GM12873 (cell line): ENCODE measurements around the gene SLC2A4.

Experiments used
- TF ChIP-seq, protein P1 (sequence below): IDR thresholded peaks from 2 replicates; pipeline ENCODE4 v1.5.1; 2012; ENCODE audit warnings: low read depth, mild to moderate bottlenecking, moderate library complexity, low read length, control low read depth; ENCODE audit not compliant: insufficient read depth; ENCODE audit errors: missing control alignments

SLC2A4 gene

DNA sequence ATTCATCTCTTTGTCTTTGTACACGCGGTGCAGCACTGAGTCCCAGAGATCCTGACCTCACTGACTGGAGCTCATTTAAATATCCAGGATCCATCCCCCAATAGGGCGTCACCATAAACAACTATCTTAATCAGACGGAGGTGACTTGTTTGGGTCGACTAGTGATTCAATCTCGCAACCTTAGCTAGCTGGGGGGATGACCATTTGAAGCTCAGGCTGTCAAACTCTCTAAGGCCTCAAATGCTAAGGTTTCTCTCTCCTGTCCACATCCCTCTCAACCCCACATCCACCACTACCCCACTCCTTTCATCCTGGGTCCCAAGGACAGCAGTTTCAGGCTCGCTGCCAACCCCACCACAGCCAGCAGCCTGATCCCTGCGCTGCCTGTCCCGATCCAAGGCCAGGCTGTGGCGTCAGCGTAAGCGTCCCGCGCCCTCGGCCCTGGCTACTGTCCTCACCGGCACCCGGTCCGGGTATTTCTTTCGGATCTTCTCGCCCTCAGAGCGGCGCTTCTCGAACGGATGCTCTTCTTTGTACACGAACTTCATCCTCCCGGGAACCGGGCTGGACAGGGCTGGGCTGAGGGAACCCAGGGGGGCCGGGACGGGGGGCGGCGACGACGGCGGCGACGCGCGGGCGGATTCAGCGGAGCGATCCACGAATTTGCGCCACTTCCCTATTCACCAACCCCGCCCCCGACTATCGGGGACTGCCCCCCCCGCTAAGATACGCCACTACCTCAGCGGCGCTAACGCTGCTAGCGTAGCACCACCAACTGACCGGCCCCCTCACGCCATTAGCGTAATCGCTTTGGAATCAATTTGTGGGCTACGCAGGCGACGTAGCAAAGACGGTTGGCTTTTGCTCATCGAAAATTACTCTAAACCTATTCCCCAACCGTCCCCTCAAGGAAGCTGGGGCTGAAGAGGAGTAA is 39.5 kb upstream of the SLC2A4 start, which contains the start of gene GABARAP:
Gene GABARAP (minus strand): TSS at position 667 of the 934 bp plus-strand sequence. CDS start 119 bp downstream, at position 548.
- TF ChIP-seq, protein P1, sequence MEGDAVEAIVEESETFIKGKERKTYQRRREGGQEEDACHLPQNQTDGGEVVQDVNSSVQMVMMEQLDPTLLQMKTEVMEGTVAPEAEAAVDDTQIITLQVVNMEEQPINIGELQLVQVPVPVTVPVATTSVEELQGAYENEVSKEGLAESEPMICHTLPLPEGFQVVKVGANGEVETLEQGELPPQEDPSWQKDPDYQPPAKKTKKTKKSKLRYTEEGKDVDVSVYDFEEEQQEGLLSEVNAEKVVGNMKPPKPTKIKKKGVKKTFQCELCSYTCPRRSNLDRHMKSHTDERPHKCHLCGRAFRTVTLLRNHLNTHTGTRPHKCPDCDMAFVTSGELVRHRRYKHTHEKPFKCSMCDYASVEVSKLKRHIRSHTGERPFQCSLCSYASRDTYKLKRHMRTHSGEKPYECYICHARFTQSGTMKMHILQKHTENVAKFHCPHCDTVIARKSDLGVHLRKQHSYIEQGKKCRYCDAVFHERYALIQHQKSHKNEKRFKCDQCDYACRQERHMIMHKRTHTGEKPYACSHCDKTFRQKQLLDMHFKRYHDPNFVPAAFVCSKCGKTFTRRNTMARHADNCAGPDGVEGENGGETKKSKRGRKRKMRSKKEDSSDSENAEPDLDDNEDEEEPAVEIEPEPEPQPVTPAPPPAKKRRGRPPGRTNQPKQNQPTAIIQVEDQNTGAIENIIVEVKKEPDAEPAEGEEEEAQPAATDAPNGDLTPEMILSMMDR: no peak

DNA sequence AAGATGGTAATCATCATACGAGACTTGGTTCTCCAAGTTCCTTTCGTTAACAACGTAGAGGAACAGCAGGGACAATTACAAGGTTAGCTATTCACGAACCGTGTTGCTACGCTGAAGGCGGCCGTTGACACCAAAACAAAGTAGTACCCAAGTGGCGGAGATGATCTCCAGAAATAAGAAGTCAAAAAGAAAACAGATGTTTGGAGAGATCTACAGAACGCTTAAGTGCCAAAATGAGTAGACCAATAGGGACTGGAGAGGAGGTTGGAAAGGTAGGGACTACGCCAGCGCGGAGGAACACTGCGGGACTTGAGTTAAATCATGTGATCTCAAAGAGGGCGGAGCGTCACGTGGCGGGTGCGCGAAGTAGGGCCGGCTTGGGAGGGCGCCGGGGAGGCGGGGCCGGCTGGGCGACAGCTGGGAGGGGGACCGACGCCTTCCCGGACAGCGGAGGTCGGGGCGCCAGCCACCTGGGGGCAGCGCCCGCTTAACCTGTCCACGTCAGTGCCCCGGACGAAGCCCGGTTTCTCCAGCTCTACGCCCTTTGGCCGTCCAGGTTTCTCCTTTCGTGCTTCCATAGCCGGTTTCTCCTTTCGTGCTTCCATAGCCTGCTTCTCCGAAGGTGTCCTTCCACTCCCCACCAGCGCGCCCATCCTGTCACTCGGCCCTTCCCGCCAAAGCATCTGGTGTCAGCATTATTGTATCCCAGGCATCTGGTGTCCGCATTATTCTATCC is 38.6 kb upstream of the SLC2A4 start:
- TF ChIP-seq, protein P1: no peak

DNA sequence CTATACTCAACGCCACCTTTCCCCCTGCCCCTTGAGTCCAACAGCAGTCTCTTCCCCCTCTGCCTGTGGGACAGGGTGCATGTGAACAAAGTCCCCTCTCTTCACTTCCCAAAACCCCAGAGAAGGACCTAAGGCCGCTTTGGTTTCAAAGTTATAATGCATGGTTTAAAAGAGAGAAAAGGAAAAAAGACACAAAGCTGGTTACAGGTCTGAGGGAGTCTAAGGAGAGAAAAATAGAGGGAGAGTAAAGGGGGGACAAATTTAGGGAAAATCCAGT is 38.1 kb upstream of the SLC2A4 start:
- TF ChIP-seq, protein P1: no peak

DNA sequence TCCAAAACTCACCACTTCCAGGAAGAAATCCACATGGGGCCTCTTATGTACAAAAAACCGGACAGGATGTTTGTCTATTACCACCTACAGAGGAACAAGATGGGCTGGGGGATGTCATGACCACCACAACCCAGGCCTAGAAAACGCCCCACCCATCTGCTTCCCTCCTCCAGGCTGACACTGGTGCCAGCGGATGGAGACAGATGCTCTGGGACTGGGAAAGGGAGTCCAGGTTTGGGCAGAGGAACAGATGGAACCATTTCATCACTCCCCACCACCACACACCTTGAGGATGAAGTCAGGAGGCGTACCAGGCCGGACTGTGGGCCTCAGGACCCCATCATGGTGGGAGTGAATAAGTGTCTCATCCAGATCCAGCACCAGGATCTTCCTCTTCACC is 34.7 kb upstream of the SLC2A4 start:
- TF ChIP-seq, protein P1: no peak

DNA sequence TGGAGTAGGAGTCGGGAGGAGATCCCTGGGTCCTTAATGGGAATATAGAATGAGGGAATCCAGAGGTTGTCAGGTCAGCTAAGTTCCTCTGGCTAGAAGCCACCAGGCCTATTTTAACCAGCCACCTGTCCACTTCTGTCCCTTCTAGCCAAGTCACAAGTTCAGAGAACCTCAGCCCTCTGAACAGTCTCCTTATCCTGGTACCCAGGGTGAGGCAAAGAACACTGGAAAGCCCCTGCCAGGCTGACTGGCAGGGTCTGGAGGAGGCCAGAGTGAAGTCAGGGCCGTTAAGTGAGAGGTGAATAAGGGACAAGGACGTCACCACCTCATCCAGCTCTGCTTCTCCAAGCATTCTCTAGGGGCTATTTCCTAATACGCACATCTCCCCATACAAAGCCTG is 32.7 kb upstream of the SLC2A4 start:
- TF ChIP-seq, protein P1: no peak

DNA sequence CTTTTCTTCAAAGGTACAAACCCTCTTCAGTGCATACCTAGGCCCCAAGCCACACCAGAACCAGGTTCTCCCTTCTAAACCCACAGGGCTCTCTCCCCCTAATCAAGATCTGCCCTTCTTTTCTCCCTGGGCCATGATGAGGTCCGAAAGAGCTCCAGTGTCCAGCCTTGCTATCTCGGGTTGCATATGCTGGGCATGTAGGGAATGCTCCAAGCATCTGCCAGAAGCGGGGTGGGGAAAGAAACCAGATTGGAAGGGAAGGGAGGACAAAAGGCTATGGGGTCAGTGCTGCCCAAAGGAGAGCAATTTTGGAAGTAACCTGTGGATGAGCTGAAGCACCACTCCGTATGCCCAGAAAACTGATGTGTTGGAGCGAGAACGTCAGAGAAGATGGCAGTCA is 32.3 kb upstream of the SLC2A4 start:
- TF ChIP-seq, protein P1: no peak

DNA sequence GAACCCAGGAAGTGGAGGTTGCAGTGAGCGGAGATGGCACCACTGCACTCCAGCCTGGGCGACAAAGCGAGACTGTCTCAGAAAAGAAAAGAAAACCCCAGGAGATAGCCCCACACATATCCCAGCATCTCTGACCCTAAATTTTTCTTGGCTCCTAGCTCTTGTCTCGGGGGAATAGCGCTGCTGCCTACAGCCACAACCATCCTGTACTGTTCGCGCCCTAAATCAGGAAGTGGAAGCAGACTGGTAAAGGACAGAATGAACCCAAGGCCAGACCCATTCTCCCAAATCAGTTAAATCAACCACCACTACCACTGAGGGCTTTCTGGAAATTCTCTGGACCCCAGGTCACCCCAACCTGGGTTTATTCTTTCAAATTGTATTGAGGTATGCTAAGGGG is 31.7 kb upstream of the SLC2A4 start:
- TF ChIP-seq, protein P1: no peak
